NCI-H748 (cell line): ENCODE results near the gene OR7G3.

Experiments used
- DNase-seq: peaks from one replicate; lab custom pipeline; 2025; ENCODE audit not compliant: unreplicated experiment; lab: John Stamatoyannopoulos, UW

The OR7G3 gene

GRCh38 chr19:9126900-9127405 is at the start of gene OR7G3:
Gene OR7G3, minus strand, starts transcription at chr19:9126950. Its CDS starts 0 bp downstream, at chr19:9126950.
- DNase-seq = no peak

- no peak for DNase-seq
Measured at GRCh38 chr19:9175326-9175725, 48.6 kb upstream of the OR7G3 start.

GRCh38 chr19:9171393-9171991 is 44.7 kb upstream of the OR7G3 start:
- DNase-seq = no peak

- DNase-seq = no peak
Measured at GRCh38 chr19:9166846-9167245, 40.1 kb upstream of the OR7G3 start.

GRCh38 chr19:9165261-9165660 is 38.5 kb upstream of the OR7G3 start:
- DNase-seq = no peak

- DNase-seq = no peak
Measured at GRCh38 chr19:9161427-9161826, 34.7 kb upstream of the OR7G3 start.

- no peak for DNase-seq
Measured at GRCh38 chr19:9159891-9160290, 33.1 kb upstream of the OR7G3 start.

GRCh38 chr19:9156304-9156703 is 29.6 kb upstream of the OR7G3 start:
- no peak for DNase-seq

- DNase-seq = no peak
Measured at GRCh38 chr19:9155591-9155990, 28.8 kb upstream of the OR7G3 start.

GRCh38 chr19:9151367-9151766 is 24.6 kb upstream of the OR7G3 start:
- DNase-seq = no peak

GRCh38 chr19:9150650-9151049 is 23.9 kb upstream of the OR7G3 start:
- DNase-seq = no peak

GRCh38 chr19:9149997-9150396 is 23.2 kb upstream of the OR7G3 start:
- no peak for DNase-seq

GRCh38 chr19:9148697-9149096 is 21.9 kb upstream of the OR7G3 start:
- no peak for DNase-seq

- DNase-seq = no peak
Measured at GRCh38 chr19:9146882-9147281, 20.1 kb upstream of the OR7G3 start.

GRCh38 chr19:9144920-9145319 is 18.2 kb upstream of the OR7G3 start:
- no peak for DNase-seq

- DNase-seq = peak; percentile 89
Measured at GRCh38 chr19:9140159-9140874, 13.6 kb upstream of the OR7G3 start, which contains the start of gene ZNF317. Gene ZNF317, plus strand, starts transcription at chr19:9140397. Its CDS starts 15,620 bp downstream, at chr19:9156017.

- peak; percentile 19 for DNase-seq
Measured at GRCh38 chr19:9139609-9140158, 12.9 kb upstream of the OR7G3 start.

- DNase-seq = no peak
Measured at GRCh38 chr19:9132422-9132821, 5.7 kb upstream of the OR7G3 start.

GRCh38 chr19:9130965-9131364 is 4.2 kb upstream of the OR7G3 start:
- DNase-seq = no peak

GRCh38 chr19:9128171-9128570 is 1.4 kb upstream of the OR7G3 start:
- no peak for DNase-seq

- DNase-seq = no peak
Measured at GRCh38 chr19:9116547-9116946, 10.2 kb downstream of the OR7G3 start.

GRCh38 chr19:9115307-9115813 is 11.4 kb downstream of the OR7G3 start, which contains the start of gene OR7G1:
Gene OR7G1, minus strand, starts transcription at chr19:9115763. Its CDS starts 0 bp downstream, at chr19:9115763.
- no peak for DNase-seq
